ENCODE measurements around the gene MYH9.

The MYH9 gene

GRCh38 chr22:36366291-36366708 lies 21.5 kb downstream of the MYH9 start:
- DNase-seq (ENCODE audit: low spot score), result no peak
- in situ Hi-C loops (cut with MboI; ENCODE audit: low sequenced_read_pairs, unreplicated experiment), result no loop called here
- no peak for TF ChIP-seq CTCF (IDR thresholded peaks at IDR 0.05; ENCODE audit: borderline replicate concordance, control extremely low read depth, extremely low read depth, insufficient read depth, missing control alignments)

- peak; percentile 80 for DNase-seq (ENCODE audit: low spot score)
Measured at GRCh38 chr22:36365020-36365411, 22.8 kb downstream of the MYH9 start.

GRCh38 chr22:36364255-36365019 lies 23.3 kb downstream of the MYH9 start:
- in situ Hi-C loops (cut with MboI; ENCODE audit: low sequenced_read_pairs, unreplicated experiment), result no loop called here
- DNase-seq (ENCODE audit: low spot score), result no peak

More at GRCh38 chr22:36365020-36365411, 22.8 kb downstream of the MYH9 start:
- in situ Hi-C loops (cut with MboI; ENCODE audit: low sequenced_read_pairs, unreplicated experiment), result no loop called here
- no peak for TF ChIP-seq CTCF (IDR thresholded peaks at IDR 0.05; ENCODE audit: borderline replicate concordance, control extremely low read depth, extremely low read depth, insufficient read depth, missing control alignments)

GRCh38 chr22:36363349-36363981 lies 24.3 kb downstream of the MYH9 start:
- in situ Hi-C loops (cut with MboI; ENCODE audit: low sequenced_read_pairs, unreplicated experiment), result no loop called here
- TF ChIP-seq CTCF (IDR thresholded peaks at IDR 0.05; ENCODE audit: borderline replicate concordance, control extremely low read depth, extremely low read depth, insufficient read depth, missing control alignments), result no peak
- DNase-seq (ENCODE audit: low spot score), result no peak

More at GRCh38 chr22:36364255-36365019, 23.3 kb downstream of the MYH9 start:
- no peak for TF ChIP-seq CTCF (IDR thresholded peaks at IDR 0.05; ENCODE audit: borderline replicate concordance, control extremely low read depth, extremely low read depth, insufficient read depth, missing control alignments)

- TF ChIP-seq CTCF (IDR thresholded peaks at IDR 0.05; ENCODE audit: borderline replicate concordance, control extremely low read depth, extremely low read depth, insufficient read depth, missing control alignments), result no peak
- DNase-seq (ENCODE audit: low spot score), result no peak
- in situ Hi-C loops (cut with MboI; ENCODE audit: low sequenced_read_pairs, unreplicated experiment), result no loop called here
Measured at GRCh38 chr22:36362932-36363331, 24.8 kb downstream of the MYH9 start.

GRCh38 chr22:36362075-36362474 lies 25.7 kb downstream of the MYH9 start:
- TF ChIP-seq CTCF (IDR thresholded peaks at IDR 0.05; ENCODE audit: borderline replicate concordance, control extremely low read depth, extremely low read depth, insufficient read depth, missing control alignments), result no peak

More at GRCh38 chr22:36362075-36362474, 25.7 kb downstream of the MYH9 start:
- in situ Hi-C loops (cut with MboI; ENCODE audit: low sequenced_read_pairs, unreplicated experiment), result no loop called here
- DNase-seq (ENCODE audit: low spot score), result no peak
